HEK293 (cell line): ENCODE results near the gene ZNF471.

Source experiments
- CTCF ChIA-PET: fragments of 350-600 bp; formaldehyde crosslinking; extraction: SDS; loops from one replicate; lab custom pipeline; 2021; ENCODE audit warnings: antibody characterized with exemption; lab: Yijun Ruan, JAX
- POLR2A ChIA-PET: fragments of 300-600 bp; formaldehyde crosslinking; extraction: SDS; loops from one replicate; lab custom pipeline; 2020; ENCODE audit warnings: antibody characterized with exemption, inconsistent platforms; lab: Yijun Ruan, JAX
- H3K27ac ChIP-seq: fragments of 200-500 bp; sonication (Bioruptor generic); 2 replicates; pipeline ENCODE4 v1.5.1; 2014; ENCODE audit warnings: low read depth, low read length, control low read depth, inconsistent platforms; ENCODE audit errors: extremely low read depth
- H3K36me3 ChIP-seq, 2 experiments: fragments of 200-500 bp in 1 of 2; sonication (Bioruptor generic) in 1 of 2; 1 replicate in 1 of 2; 2 replicates in 1 of 2; pipeline ENCODE4 v1.5.1; 2014 to 2017; ENCODE audit warnings: inconsistent platforms in 2 of 2, low read length in 2 of 2; ENCODE audit not compliant: control insufficient read depth in 2 of 2, insufficient read depth in 1 of 2
- H3K4me1 ChIP-seq: fragments of 200-500 bp; sonication (Bioruptor generic); 2 replicates; pipeline ENCODE4 v1.5.1; 2014; ENCODE audit warnings: mild to moderate bottlenecking, low read length, inconsistent platforms; ENCODE audit not compliant: control insufficient read depth, insufficient read depth
- H3K4me3 ChIP-seq: 2 replicates; pipeline ENCODE4 v1.5.1; 2011; ENCODE audit warnings: low read depth, mild to moderate bottlenecking, control low read depth, low read length, moderate library complexity
- H3K9me3 ChIP-seq: fragments of 200-500 bp; sonication (Bioruptor generic); 2 replicates; pipeline ENCODE4 v1.5.1; 2014; ENCODE audit warnings: low read depth, low read length, inconsistent platforms; ENCODE audit not compliant: control insufficient read depth, insufficient read depth
- EGR2 ChIP-seq: fragments of 450-650 bp; formaldehyde crosslinking; IDR thresholded peaks from 2 replicates; pipeline ENCODE4 v1.5.1; 2016; ENCODE audit warnings: low read depth, missing biosample characterization, missing genetic modification characterization
- KLF1 ChIP-seq: fragments of 450-650 bp; formaldehyde crosslinking; IDR thresholded peaks from 2 replicates; pipeline ENCODE4 v1.5.1; 2016; ENCODE audit warnings: missing biosample characterization, missing genetic modification characterization
- MZF1 ChIP-seq: fragments of 450-650 bp; formaldehyde crosslinking; IDR thresholded peaks from 2 replicates; pipeline ENCODE4 v1.5.1; 2017; ENCODE audit warnings: missing biosample characterization, missing genetic modification characterization, borderline replicate concordance
- RBAK ChIP-seq: fragments of 450-650 bp; formaldehyde crosslinking; IDR thresholded peaks from 2 replicates; pipeline ENCODE4 v1.5.1; 2016; ENCODE audit warnings: missing biosample characterization, missing genetic modification characterization
- SP3 ChIP-seq: fragments of 450-650 bp; formaldehyde crosslinking; IDR thresholded peaks from 2 replicates; pipeline ENCODE4 v1.5.1; 2016; ENCODE audit warnings: missing biosample characterization, missing genetic modification characterization
- ZNF138 ChIP-seq: fragments of 450-650 bp; formaldehyde crosslinking; IDR thresholded peaks from 2 replicates; pipeline ENCODE4 v1.5.1; 2016; ENCODE audit warnings: missing biosample characterization, missing genetic modification characterization, borderline replicate concordance
- ZNF174 ChIP-seq: fragments of 450-650 bp; formaldehyde crosslinking; IDR thresholded peaks from 2 replicates; pipeline ENCODE4 v1.5.0; 2017; ENCODE audit warnings: missing biosample characterization, mild to moderate bottlenecking, missing genetic modification characterization
- ZNF239 ChIP-seq: fragments of 450-650 bp; formaldehyde crosslinking; IDR thresholded peaks from 2 replicates; pipeline ENCODE4 v1.5.1; 2016; ENCODE audit warnings: missing biosample characterization, missing genetic modification characterization
- ZNF324 ChIP-seq: fragments of 450-650 bp; formaldehyde crosslinking; IDR thresholded peaks from 2 replicates; pipeline ENCODE4 v1.5.1; 2016; ENCODE audit warnings: missing biosample characterization, missing genetic modification characterization
- ZNF350 ChIP-seq: fragments of 450-650 bp; formaldehyde crosslinking; IDR thresholded peaks from 2 replicates; pipeline ENCODE4 v1.5.0; 2017; ENCODE audit warnings: missing biosample characterization, mild to moderate bottlenecking, missing genetic modification characterization
- ZNF391 ChIP-seq: fragments of 450-650 bp; formaldehyde crosslinking; IDR thresholded peaks from 2 replicates; pipeline ENCODE4 v1.5.1; 2016; ENCODE audit warnings: low read depth, missing biosample characterization, missing genetic modification characterization, borderline replicate concordance
- ZNF623 ChIP-seq: fragments of 450-650 bp; formaldehyde crosslinking; IDR thresholded peaks from 2 replicates; pipeline ENCODE4 v1.5.1; 2016; ENCODE audit warnings: missing biosample characterization, missing genetic modification characterization
- TF ChIP-seq, protein P1 (sequence below): fragments of 450-650 bp; formaldehyde crosslinking; IDR thresholded peaks from 2 replicates; pipeline ENCODE4 v1.5.1; 2017; ENCODE audit warnings: missing biosample characterization, missing genetic modification characterization
- TF ChIP-seq, protein P2 (sequence below): fragments of 450-650 bp; formaldehyde crosslinking; IDR thresholded peaks from 2 replicates; pipeline ENCODE4 v1.5.1; 2016; ENCODE audit warnings: missing biosample characterization, missing genetic modification characterization
- TF ChIP-seq, protein P3 (sequence below): fragments of 450-650 bp; formaldehyde crosslinking; IDR thresholded peaks from 2 replicates; pipeline ENCODE4 v1.5.1; 2016; ENCODE audit warnings: missing biosample characterization, missing genetic modification characterization
- TF ChIP-seq, protein P4 (sequence below): fragments of 450-650 bp; formaldehyde crosslinking; conservative IDR thresholded peaks from 2 replicates; pipeline ENCODE4 v1.5.1; 2016; ENCODE audit warnings: low read depth, missing biosample characterization, missing genetic modification characterization

Gene ZNF471

DNA sequence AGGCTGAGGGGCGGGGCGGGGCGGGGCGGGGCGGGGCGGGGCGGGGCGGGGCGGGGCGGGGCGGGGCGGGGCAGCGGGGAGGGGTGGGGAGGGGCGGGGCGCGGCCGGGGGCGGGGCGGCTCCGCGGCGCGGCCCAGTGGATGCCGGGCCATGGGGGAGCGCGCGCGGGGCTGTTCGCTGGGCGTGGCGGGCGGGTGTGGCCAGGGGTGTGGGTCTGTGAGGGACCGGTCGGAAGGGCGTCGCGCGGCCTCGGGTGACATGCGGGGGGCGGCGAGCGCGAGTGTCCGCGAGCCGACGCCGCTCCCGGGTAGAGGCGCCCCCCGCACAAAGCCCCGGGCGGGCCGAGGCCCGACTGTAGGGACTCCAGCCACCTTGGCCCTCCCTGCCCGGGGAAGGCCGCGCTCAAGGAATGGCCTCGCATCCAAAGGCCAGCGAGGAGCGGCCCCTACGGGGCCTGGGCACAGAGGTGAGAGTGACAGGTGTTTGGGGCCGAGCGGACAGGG is 31.2 kb downstream of the ZNF471 start, which contains the start of gene ZFP28 (continued):
- TF ChIP-seq KLF1: peak; percentile 35

DNA sequence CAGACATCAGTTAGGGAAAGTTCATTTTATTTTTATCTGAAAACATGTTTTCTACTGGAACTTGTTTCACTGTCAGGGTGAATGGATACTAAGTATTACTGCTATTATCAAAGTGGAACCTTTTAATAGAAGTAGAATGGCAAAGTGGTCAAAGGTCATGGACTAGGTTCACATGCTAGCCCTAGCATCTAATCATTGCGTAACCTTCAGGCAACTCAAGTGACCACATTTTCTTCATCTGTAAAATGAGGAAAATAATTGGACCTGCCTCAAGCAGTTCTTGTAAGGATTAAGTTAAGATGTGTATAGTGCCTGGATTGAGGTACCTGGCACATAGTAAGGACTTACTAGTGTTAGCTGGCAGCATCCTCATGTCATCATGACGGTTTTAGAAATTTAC is 36.1 kb downstream of the ZNF471 start:
- Histone ChIP-seq H3K9me3 (peaks cover 5% of the 10 kb centered on the region), H3K4me1 (0 out of 2 replicates have a peak, but pooled peaks cover 4% of the 10 kb centered on the region), H3K36me3 (peaks cover 27 to 84% of the 10 kb centered on the region in 2 experiments), H3K27ac (no peak overlapping the region), H3K4me3 (no peak overlapping the region)
- ChIA-PET POLR2A (no interaction called here), CTCF (no interaction called here)
- TF ChIP-seq, protein P1, sequence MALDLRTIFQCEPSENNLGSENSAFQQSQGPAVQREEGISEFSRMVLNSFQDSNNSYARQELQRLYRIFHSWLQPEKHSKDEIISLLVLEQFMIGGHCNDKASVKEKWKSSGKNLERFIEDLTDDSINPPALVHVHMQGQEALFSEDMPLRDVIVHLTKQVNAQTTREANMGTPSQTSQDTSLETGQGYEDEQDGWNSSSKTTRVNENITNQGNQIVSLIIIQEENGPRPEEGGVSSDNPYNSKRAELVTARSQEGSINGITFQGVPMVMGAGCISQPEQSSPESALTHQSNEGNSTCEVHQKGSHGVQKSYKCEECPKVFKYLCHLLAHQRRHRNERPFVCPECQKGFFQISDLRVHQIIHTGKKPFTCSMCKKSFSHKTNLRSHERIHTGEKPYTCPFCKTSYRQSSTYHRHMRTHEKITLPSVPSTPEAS (tag by site-specific recombination): no peak
- TF ChIP-seq ZNF623 (tag by site-specific recombination): no peak
- TF ChIP-seq, protein P2, sequence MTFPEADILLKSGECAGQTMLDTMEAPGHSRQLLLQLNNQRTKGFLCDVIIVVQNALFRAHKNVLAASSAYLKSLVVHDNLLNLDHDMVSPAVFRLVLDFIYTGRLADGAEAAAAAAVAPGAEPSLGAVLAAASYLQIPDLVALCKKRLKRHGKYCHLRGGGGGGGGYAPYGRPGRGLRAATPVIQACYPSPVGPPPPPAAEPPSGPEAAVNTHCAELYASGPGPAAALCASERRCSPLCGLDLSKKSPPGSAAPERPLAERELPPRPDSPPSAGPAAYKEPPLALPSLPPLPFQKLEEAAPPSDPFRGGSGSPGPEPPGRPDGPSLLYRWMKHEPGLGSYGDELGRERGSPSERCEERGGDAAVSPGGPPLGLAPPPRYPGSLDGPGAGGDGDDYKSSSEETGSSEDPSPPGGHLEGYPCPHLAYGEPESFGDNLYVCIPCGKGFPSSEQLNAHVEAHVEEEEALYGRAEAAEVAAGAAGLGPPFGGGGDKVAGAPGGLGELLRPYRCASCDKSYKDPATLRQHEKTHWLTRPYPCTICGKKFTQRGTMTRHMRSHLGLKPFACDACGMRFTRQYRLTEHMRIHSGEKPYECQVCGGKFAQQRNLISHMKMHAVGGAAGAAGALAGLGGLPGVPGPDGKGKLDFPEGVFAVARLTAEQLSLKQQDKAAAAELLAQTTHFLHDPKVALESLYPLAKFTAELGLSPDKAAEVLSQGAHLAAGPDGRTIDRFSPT (tag by site-specific recombination): no peak
- no peak for TF ChIP-seq MZF1 (tag by site-specific recombination)
- no peak for TF ChIP-seq SP3
- TF ChIP-seq ZNF239 (tag by site-specific recombination): no peak
- TF ChIP-seq ZNF174: no peak
- no peak for TF ChIP-seq RBAK
- TF ChIP-seq EGR2: no peak
- TF ChIP-seq ZNF138: no peak
- TF ChIP-seq ZNF324: no peak
- no peak for TF ChIP-seq ZNF350 (tag by site-specific recombination)
- TF ChIP-seq, protein P3, sequence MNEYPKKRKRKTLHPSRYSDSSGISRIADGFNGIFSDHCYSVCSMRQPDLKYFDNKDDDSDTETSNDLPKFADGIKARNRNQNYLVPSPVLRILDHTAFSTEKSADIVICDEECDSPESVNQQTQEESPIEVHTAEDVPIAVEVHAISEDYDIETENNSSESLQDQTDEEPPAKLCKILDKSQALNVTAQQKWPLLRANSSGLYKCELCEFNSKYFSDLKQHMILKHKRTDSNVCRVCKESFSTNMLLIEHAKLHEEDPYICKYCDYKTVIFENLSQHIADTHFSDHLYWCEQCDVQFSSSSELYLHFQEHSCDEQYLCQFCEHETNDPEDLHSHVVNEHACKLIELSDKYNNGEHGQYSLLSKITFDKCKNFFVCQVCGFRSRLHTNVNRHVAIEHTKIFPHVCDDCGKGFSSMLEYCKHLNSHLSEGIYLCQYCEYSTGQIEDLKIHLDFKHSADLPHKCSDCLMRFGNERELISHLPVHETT (tag by site-specific recombination): no peak
- TF ChIP-seq, protein P4, sequence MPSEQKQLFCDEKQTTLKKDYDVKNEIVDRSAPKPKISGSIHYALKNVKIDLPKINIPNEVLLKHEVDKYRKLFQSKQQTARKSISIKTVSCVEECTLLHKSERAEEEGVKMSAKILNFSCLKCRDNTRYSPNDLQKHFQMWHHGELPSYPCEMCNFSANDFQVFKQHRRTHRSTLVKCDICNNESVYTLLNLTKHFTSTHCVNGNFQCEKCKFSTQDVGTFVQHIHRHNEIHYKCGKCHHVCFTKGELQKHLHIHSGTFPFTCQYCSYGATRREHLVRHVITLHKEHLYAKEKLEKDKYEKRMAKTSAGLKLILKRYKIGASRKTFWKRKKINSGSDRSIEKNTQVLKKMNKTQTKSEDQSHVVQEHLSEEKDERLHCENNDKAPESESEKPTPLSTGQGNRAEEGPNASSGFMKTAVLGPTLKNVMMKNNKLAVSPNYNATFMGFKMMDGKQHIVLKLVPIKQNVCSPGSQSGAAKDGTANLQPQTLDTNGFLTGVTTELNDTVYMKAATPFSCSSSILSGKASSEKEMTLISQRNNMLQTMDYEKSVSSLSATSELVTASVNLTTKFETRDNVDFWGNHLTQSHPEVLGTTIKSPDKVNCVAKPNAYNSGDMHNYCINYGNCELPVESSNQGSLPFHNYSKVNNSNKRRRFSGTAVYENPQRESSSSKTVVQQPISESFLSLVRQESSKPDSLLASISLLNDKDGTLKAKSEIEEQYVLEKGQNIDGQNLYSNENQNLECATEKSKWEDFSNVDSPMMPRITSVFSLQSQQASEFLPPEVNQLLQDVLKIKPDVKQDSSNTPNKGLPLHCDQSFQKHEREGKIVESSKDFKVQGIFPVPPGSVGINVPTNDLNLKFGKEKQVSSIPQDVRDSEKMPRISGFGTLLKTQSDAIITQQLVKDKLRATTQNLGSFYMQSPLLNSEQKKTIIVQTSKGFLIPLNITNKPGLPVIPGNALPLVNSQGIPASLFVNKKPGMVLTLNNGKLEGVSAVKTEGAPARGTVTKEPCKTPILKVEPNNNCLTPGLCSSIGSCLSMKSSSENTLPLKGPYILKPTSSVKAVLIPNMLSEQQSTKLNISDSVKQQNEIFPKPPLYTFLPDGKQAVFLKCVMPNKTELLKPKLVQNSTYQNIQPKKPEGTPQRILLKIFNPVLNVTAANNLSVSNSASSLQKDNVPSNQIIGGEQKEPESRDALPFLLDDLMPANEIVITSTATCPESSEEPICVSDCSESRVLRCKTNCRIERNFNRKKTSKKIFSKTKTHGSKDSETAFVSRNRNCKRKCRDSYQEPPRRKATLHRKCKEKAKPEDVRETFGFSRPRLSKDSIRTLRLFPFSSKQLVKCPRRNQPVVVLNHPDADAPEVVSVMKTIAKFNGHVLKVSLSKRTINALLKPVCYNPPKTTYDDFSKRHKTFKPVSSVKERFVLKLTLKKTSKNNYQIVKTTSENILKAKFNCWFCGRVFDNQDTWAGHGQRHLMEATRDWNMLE (tag by site-specific recombination): no peak
- TF ChIP-seq ZNF391 (tag by site-specific recombination): no peak
